GM21737 (cell line): Measurements from ENCODE around the gene DCANP1.

ENCODE experiments used
- ATAC-seq: cut with Tn5 transposase; IDR thresholded peaks from one replicate; pipeline ENCODE4 v1.9.1; 2021; ENCODE audit warnings: mild to moderate bottlenecking, moderate library complexity; ENCODE audit not compliant: unreplicated experiment

The DCANP1 gene

DNA sequence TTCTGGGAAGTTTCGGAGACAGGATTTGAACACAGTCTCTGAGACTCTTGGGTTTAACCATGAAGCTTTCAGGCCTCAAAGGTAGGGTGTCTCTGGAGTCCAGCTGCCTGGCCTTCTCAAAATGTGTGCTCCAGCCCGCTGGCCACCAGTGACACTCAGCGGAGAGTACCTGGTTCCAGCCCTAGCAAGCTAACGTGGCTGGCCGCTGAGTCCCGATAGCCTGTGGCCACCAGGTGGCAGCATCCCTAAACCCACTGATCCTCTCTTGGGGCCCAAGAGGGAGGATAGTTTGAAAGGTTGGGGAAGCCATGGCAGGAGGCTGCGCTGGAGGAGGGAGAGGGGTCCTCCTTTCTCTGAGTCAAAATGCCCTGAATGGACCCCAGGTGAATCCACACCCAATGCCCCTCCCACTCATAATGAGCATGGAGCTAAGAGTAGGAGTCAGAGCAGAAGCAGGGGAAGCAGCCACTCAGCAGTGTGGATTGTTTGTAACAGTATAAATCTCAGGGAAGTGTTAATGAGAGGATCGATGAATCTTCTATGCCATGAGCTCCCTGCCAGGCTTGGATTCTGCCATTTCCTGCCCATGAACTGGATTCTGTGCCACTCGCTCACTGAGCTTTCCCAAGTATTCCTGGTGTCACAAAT, 10.4 kb upstream of the DCANP1 start:
- ATAC-seq: peak; percentile 64

DNA sequence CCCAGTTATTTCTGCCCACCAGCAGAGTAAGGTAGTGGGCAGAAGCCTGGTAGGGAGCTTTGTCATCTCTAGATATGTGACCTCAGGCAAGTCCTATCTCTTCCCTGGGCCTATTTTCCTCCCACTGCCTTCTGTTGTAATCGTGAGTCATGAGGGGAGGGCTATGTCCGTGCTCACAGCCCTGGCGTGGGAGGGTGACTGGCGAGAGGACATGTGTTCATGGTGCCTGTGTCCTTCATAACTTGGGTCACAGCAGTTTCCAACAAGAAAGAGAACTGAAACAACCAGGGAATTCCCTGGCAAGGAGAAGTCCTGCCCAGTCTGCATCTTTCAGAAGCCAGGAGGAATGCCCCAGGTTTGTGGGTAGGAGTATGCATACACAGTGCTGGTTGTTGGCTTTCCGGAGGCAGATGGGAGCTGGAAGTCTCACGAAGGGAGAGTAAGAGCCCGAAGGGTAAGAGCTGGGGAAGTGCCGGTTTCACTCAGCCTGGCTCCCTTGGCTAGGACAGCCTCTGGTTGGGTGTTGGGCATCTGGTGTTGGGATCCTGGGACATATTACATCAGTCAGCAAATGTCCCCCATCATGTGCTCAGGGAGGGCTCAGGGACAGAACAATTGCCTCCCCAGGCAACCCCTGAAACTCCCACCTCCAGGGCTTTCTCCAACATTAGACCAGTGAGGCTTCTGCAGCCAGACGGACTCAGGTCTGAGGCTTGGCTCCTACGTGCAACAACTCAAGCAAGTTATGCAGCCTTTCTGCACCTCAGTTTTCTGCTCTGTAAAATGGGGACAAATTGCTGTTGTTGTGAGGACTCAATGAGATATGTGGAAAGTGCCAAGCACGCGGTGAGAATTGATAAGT, 9.3 kb upstream of the DCANP1 start:
- ATAC-seq: no peak

DNA sequence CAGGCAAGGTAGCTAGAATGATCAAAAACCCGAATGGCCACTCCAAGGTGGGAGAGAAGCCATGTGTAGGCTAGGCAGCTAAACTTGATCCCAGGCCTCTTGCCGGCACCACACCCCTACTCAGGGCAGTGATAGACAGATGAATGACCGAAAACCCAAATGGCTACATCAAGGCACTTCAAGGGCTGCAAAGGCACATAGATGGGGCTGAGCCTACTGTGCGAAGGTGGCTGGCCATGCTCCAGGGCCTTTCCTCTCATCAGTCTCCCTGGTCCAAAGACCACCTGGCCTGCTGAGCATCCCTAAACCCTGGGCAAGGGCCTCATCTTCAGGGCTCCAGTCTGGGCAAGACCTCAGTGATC, 8.7 kb upstream of the DCANP1 start:
- no peak for ATAC-seq

DNA sequence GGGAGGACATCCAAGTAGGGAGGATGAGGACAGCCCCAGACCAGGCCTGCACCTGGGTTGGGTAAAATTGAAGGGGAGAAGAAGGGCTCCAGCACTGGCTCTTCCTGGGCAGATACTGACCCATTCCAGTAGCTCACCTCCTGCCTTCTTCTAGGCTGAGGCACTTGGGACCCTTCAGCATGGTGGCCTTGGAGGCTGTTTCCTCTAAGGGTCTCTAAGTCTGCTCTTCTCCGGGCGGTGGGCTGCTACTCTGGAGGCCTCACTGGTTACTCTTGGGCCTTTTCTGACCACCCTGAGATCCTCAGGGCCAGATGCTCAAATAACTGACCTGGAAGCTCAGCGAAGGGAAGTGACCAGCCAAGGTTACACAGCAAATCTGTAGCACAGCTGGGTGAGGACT, 7.8 kb upstream of the DCANP1 start:
- no peak for ATAC-seq

DNA sequence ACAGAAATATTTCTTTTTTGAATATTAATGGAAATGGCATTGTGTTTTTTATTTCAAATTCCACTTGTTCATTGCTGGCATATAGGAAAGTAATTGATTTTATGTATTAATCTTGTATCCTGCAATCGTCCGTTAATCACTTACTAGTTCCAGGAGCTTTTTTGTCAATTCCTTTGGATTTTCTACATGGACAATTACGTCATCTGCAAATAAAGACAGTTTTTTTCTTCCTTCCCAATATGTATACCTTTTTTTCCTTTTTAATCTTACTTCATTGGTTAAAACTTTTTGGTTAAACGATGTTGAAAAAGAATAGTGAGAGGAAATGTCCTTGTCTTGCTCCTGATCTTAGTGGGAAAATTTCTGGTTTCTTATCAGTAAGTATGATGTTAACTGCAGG, 6.5 kb upstream of the DCANP1 start:
- ATAC-seq: no peak

DNA sequence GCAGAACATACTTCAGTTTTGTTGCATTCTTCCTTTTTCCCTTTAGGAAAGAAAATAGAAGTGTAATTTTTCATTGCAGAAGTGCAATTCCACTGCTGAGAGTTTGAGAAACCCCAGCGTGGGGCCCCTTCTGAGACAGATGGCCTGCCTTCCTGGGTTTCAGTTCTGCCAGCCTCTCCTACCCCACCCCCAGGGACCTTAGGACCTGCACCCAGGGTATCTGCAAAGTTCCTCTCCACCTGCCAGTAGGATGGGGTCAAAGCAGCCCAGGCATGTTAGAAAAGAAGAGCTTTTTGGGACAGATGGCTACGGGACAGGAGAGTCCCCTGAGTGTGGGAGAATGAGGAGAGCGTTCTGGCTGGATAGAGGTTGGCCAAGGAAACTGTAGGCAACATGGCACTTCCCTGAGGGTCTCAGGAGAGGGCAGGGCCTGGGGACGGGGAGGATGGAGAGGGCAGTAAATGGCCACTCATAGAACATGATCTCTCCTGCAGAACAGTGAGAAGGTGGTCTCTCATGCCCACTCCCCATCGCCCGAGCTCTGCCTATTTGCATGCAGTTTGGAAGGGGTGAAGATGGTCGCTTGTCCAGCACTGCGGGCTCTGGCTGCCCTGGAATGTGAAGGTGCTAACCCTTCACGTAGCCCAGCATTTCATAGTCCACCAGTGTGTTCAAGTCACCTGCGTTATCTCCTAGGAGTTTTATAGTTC, 5.3 kb upstream of the DCANP1 start, which contains the start of gene TIFAB:
TIFAB (minus strand) TSS at position 31 of the 710 bp plus-strand sequence. CDS start 2,412 bp downstream, outside the sequence.
- no peak for ATAC-seq

DNA sequence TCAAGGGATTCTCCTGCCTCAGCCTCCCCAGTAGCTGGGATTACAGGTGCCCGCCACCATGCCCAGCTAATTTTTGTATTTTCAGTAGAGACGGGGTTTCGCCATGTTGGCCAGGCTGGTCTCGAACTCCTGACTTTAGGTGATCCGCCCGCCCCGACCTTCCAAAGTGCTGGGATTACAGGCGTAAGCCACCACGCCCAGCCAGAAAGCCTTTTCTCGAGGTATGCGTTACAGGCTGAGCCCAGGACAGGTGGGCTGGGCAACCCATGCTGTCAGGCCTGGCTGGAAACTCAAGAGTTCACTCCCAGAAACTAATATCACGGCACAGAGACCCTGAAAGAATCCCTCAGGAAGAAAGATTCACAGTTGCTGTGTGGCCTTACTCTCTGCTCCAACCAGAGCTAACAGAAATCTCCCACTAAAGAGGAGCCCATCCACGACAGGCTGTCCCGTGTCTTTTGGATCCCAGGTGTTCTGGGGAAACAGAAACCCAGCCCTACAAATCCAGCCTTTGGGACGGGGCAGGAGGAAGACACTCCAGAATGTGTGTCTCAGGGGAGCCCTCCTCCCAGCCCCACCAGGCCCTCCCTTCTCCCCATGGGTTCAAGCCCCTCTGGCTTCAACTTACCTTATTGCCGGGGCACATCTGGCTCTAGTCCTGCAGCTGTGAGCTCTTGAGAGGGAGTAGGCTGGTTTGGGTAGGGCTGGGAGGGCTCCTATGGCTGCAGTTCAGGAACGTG, 4.6 kb upstream of the DCANP1 start:
- no peak for ATAC-seq

DNA sequence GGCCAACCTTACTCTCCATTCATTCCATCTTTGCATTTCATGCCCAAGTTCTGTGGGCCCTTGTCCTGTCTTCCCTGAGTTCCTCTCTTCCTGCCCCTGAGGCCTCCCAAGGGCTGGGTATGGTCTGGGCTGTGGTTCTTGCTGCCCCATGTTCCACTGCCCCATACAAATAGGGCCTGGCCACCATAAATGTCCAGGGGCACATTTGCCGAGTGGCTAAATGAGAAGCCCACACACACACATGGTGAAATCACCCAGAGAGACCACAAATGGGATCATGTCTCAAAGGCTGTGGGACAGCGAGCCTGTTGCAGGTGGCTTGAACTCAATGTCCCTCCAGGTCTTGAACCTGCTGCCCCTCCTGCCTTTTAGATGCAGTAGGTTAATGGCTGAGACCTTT, 3.8 kb upstream of the DCANP1 start:
- ATAC-seq: no peak

DNA sequence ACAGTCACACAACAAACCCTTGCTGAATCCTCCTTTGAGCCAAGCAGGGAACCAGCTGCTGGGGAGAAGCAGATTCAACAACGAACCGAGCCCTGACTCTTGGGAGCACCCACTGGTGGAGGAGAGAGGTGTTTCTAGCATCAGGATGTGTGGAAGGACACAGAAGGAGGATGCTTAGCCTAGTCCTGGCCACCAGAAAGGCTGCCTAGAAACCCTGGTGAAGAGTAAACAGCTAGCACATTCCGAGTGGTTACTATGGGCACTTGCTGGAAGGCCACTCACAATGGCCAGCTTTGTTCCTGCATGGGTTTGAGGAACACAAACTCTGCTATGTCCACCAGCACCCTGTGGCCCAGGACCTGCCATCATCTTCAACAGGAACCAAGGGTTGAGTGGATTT, 3.2 kb upstream of the DCANP1 start:
- ATAC-seq: no peak

DNA sequence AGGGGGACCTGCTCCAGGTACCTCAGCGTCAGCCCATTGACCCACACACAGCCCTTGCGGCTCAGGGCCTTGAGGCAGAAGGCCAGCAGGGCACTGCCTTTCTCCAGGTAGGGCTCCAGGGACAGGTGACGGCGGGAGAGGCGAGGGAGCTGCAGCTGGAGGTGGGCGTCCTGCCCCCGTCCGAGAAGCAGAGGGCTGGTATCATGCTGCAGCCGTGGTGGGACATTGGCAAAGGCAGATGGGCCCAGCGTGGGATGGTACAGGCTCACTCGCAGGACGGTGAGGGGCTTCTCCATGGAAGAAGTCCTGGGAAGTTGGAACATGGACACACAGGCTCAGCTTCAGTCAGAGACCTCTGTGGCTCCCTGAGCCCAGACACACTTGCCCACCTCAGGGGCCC, 2.5 kb upstream of the DCANP1 start:
- no peak for ATAC-seq

DNA sequence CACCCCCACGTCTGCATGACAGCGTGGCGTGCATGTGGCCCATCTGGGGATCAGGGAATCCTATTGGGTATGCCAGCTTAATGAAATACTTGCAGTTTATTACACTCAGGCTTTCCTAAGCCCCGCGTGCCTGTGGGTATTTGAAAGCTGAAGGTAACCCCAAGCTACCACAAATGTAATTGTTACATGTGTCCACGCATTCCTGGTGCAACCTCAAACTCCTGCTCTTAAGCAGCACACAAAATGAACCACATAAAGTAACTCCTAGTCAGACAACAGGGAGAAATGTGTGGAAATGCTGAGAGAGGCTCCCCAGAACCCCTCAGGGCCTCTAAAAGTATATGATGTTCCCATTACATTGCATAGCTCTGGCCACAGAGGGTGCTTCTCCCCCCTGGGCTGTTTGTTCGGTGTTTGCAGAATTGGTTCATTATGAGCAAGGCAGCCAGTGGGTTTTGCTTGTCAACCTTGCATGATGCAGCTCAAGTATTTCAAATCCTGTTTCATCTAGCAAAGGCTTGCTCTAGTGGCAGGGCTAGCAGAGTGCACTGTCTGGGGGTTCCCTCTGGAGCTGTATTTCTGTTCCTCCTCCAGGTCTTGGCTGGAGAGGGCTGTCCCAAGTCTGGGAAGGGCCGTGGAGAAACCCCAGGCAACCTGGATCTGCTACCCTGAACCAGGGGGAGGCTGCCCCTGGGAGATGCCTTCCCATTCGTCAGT, 1.8 kb upstream of the DCANP1 start:
- ATAC-seq: no peak

DNA sequence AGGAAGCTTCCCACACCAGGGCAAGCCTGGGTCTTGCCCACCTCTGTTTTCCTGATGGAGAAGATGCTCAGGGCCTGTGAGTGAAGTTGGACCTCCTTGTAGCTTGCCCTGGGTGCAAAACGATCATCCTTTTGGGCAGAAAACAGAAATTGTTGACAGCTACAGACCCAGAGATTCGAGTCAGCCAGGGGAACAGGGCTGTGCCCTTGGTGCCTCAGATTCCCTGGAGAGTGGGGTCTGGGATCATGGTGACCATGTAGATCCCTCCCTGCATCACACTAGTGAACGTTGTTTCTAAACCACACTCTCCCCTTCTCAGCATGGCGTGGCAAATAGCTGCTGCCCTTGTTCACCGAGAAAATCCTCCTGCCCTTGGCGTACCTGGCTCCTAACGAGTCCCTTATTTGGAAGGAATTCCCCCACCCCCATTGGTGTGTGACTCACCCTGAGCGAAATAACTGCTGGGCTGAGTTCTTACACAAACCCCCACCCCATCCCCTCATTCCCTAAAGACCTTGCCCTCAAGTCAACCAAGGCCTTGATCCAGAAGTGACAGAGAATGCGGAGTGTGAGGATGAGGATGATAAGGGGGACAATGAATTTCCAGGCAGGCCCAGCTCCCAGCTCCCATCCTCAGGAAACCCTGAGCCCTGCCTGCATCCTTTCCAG, 1.1 kb upstream of the DCANP1 start:
- no peak for ATAC-seq

DNA sequence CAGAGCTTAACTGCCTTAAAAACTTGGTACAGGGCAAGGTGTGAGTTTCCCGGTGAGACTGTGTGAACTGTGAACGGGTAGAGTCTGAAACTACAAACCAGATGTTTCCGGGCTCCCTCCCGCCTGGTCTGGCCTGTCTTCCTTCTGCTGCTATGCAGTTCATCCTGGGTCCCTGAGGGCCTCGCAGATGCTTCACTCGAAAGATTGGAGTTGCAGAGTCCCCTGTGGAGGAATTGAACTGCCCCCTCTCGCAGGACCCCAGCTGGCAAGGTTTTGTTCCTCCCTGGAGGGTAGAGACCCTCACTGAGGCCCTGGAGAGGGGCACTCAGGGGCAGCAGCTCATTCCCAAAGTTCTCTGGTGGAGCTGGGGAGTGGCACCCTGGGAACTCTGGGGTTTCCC, 533 bp downstream of the DCANP1 start:
- ATAC-seq: no peak

DNA sequence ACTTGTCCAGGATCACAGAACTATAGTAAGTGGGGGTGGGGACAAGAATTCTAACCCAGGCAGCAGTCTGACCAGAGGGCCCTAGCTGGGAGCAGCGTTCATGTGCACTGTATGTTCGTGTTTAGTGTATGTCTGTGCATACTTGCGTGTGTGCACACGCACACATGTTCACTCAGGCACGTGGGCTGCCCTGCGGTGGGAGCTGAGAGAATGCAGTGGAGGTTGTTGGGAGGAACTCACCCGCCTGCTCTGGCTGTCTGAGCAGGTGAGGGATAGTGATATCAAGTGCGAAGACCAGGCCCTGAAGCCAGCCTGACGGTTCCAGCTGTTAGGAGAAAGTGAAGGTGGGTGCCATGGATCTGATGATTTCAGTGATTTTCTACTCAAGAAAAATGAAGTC, 942 bp downstream of the DCANP1 start:
- ATAC-seq: no peak

DNA sequence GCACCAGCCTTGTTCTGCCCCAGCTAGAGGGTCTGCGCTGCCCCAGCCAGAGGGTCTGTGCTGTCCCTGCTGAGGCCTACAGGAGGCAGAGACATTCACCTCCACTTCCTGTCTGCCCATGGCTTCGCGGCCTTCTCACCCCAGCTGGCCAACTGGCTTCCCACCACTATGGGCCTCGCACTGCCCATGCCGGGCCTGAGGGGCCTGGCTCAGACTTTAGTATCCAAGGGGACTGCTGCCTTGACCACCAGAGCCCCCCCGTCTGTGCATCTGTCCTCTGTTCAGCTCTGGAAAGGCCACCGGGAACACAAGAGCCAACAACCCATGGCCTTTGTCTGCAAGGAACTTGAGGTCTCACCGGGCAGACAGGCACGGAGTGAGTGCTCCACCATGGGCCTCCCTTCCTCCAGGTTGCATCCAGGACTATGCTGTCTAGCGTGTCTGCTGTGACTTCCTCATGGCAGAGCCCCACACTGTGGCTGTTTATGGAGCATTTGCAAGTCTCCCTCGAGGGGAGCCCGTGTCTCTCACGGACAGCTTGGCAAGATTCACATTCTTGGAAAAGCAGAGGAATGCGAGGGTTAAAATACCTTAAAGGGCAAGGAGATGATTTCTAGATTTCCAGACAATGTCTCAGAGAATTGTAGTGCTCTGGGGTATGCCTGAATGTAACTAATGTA, 1.7 kb downstream of the DCANP1 start:
- ATAC-seq: no peak

DNA sequence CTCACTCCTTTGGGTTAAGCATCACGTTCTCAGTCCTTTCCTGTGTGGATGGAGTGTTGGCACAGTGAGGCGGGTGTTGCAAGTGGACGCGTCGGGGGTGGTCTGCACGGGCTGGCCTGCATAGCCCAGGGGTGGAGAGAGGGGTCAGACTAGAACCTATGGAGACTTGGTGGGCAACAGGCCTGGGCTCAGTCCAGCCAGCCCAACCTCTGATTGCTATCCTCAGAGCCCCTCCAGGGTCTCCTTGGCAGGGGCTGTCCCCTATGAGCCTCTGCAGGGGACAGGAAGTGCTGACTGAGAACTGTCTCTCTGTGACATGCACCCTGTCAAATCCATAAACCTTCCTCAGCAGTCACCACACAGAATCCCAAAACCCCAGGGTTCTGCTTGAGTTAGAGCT, 2.3 kb downstream of the DCANP1 start:
- ATAC-seq: no peak

DNA sequence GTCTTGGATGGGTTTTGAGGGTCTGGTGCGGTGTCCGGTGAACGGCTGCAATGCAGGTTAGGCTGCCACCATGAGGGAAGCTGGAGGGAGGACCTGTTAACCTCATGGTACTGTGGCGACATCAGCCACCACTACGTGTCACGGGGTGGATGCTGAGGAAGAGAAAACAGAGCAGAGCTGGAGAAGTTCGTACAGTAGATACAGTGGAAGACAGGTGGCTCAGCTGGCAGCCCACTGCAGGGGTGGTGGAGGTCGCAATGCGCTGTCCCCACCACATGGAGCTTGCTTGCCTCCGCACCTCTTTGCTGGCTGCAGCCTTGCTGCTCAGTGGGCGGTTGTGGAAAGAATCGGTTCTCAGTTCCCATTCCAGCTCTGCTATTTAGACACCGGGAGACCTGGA, 2.8 kb downstream of the DCANP1 start:
- no peak for ATAC-seq

DNA sequence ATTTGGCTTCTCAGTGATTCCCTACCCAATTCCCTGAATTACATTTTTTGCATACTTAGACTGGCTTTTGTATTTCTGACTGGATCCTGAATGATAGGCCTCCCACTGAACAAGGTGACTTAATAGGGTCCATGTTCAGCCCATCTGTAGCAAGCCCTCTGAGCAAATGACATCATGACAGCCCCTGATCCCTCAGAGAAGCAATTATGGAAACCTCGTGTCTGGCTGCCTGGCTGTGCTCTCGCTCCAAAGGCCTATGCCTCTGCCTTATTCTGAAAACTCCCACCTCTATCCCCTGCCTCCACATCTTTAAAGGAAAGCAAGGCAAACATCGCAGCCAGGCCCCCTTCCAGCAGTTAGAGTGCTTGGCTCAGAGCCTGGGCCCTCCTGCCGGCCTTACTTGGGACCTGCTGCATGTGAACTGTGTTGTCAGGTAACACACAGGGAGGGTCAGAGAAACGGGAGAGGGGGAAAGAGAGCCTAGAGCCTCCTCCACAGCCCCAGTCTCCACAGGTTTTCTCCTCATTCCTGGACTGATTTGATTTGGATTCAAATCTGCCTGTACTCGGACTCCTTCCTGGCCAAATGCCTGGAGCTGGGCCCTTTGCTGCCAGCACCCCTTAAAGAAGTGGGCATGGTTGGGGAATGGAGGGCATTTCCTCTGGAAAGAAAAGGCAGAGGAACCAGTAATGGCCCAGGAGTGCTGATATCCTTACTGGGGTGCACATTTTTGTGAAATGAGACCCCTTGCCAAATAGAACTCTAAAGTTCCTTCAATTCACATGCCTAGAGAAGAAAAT, 3.8 kb downstream of the DCANP1 start:
- no peak for ATAC-seq
